Measurements from ENCODE around the gene BLM. TPM values are rescaled to one million over a fixed set of nuclear protein-coding genes. Genes with fewer than 3 reads are reported as not detected.

BLM gene
- total and polyA plus RNA-seq, 10 of the 15 experiments (the other 5 are each of a cell fraction or from before 2014, with no cell fraction given) = 23.0 to 68.4 (median 43.9) TPM

DNA sequence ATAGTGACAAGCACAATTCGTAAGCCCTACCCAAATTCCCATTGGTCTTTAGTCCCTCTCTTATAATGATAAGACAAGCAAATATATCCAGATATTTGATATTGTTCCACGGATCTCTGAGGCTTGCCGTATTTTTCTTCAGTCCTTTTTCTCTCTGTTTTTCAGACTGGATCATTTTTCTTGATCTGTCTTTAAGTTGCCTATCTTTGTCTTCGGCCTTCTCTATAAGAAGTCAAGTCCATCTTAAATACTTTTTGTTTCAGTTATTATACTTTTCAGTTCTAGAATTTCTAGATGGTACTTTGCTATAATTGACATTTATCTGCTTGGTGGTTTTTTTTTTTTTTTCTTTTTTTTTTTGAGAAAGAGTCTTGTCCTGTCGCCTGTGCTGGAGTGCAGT, 13.7 kb upstream of the BLM start:
- ChIA-PET CTCF (no interaction called here), RAD21 (ENCODE audit: unreplicated experiment) (no interaction called here), POLR2A (interaction anchor here (2.8 kb wide), 1 partner anchor 12 kb away, joined by 9 read pairs; no protein-coding TSS in a partner anchor), SMC1A (ENCODE audit: uncharacterized antibody, unreplicated experiment) (no interaction called here)
- H3K79me2 ChIP-seq (ENCODE audit: control insufficient read depth, insufficient read depth, low read length) = no peaks in the 10 kb centered on the region
- intact Hi-C loops (cut with micrococcal nuclease; ENCODE audit: unreplicated experiment) = no loop called here
- no peak overlapping the region for H3K27ac ChIP-seq (ENCODE audit: control insufficient read depth, insufficient read depth)
- DNase-seq (ENCODE audit: low read depth, low spot score) = no peak
- H3K4me1 ChIP-seq (ENCODE audit: control insufficient read depth, insufficient read depth, low read length) = no peaks in the 10 kb centered on the region
- no peaks in the 10 kb centered on the region for H3K27me3 ChIP-seq (replicated peaks in 1 of 2; ENCODE audit: control insufficient read depth in 2 of 2, insufficient read depth in 2 of 2, low read length in 1 of 2)
- no peak for FAIRE-seq
- no peaks in the 10 kb centered on the region for H4K20me1 ChIP-seq (ENCODE audit: control insufficient read depth, insufficient read depth)
- H3K4me3 ChIP-seq = no peak overlapping the region
- H3K36me3 ChIP-seq (ENCODE audit: control insufficient read depth in 2 of 2, insufficient read depth in 2 of 2, low read length in 1 of 2) = no peaks in the 10 kb centered on the region
- in situ Hi-C loops (cut with MboI) = no loop called here
- TF ChIP-seq TBL1XR1 (IDR thresholded peaks at IDR 0.05; ENCODE audit: low read depth, low read length) = no peak
- TF ChIP-seq ESRRA (IDR thresholded peaks at IDR 0.05; ENCODE audit: low read length) = no peak
- 96% methylated on average over 5 of the region's 5 CpGs for WGBS (ENCODE audit: insufficient coverage, insufficient replicate concordance, low lambda C conversion rate, missing lambda C conversion rate)
- no peak overlapping the region for H3K4me2 ChIP-seq (ENCODE audit: control insufficient read depth, insufficient read depth)
- no peaks in the 10 kb centered on the region; the same call in 2 of the 3 replicates for H3K9me3 ChIP-seq (replicated peaks; ENCODE audit: control insufficient read depth, insufficient read depth, low read length)
- no peak for ATAC-seq
- H3K9ac ChIP-seq (ENCODE audit: control insufficient read depth, insufficient read depth, low read length) = no peak overlapping the region
- no TSS peak for BruUV-seq (replicated peaks)
- H2AFZ ChIP-seq (ENCODE audit: control insufficient read depth, low read depth, low read length) = no peak overlapping the region

DNA sequence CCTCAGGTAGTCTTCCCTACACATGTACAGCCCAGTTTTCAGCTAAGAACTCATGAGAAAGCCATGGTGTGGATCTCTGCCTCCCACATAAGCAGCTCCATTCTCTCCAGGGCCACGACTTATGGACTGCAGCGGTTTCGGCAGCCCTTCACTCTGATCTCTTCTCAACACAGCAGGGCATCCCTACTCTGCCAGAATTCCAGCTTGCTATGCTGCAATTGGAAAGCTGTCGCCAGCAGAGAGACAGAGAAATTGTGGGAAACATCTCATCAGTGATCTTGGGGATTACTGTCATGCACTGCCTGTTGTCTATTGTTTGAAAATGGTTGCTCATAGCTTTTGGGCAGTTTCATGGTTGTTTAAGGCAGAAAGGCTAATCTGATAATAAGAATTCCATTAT, 11.9 kb upstream of the BLM start:
- no peaks in the 10 kb centered on the region for H3K27me3 ChIP-seq (replicated peaks in 1 of 2; ENCODE audit: control insufficient read depth in 2 of 2, insufficient read depth in 2 of 2, low read length in 1 of 2)
- no peak overlapping the region for H3K4me3 ChIP-seq
- no peaks in the 10 kb centered on the region; the same call in 2 of the 3 replicates for H3K9me3 ChIP-seq (replicated peaks; ENCODE audit: control insufficient read depth, insufficient read depth, low read length)
- no peak for ATAC-seq
- SMC1A ChIA-PET (ENCODE audit: uncharacterized antibody, unreplicated experiment) = interaction anchor here (1.1 kb wide), 1 partner anchor 9 kb away, joined by 6 read pairs; no protein-coding TSS in a partner anchor
- DNase-seq (ENCODE audit: low read depth, low spot score) = no peak
- H3K9ac ChIP-seq (ENCODE audit: control insufficient read depth, insufficient read depth, low read length) = no peak overlapping the region
- POLR2A ChIA-PET = interaction anchor here (2.8 kb wide), 1 partner anchor 10 kb away, joined by 9 read pairs; no protein-coding TSS in a partner anchor
- H3K4me2 ChIP-seq (ENCODE audit: control insufficient read depth, insufficient read depth) = no peak overlapping the region
- no peaks in the 10 kb centered on the region; a peak in 1 of 4 replicates for H3K36me3 ChIP-seq (ENCODE audit: control insufficient read depth in 2 of 2, insufficient read depth in 2 of 2, low read length in 1 of 2)
- no peaks in the 10 kb centered on the region for H3K79me2 ChIP-seq (ENCODE audit: control insufficient read depth, insufficient read depth, low read length)
- in situ Hi-C loops (cut with MboI) = no loop called here
- BruUV-seq (replicated peaks) = no TSS peak
- no peaks in the 10 kb centered on the region for H3K4me1 ChIP-seq (ENCODE audit: control insufficient read depth, insufficient read depth, low read length)
- WGBS (ENCODE audit: insufficient coverage, insufficient replicate concordance, low lambda C conversion rate, missing lambda C conversion rate) = 98% methylated on average over 4 of the region's 4 CpGs
- H3K27ac ChIP-seq (ENCODE audit: control insufficient read depth, insufficient read depth) = no peak overlapping the region
- no peaks in the 10 kb centered on the region for H4K20me1 ChIP-seq (ENCODE audit: control insufficient read depth, insufficient read depth)
- FAIRE-seq = no peak
- RAD21 ChIA-PET (ENCODE audit: unreplicated experiment) = no interaction called here
- CTCF ChIA-PET = interaction anchor here (0.6 to 1.6 kb wide), 4 partner anchors 15 to 230 kb away, joined by 3 to 6 read pairs (median 4); no protein-coding TSS in a partner anchor
- intact Hi-C loops (cut with micrococcal nuclease; ENCODE audit: unreplicated experiment) = no loop called here
- H2AFZ ChIP-seq (ENCODE audit: control insufficient read depth, low read depth, low read length) = no peak overlapping the region
- TF ChIP-seq RELA (IDR thresholded peaks at IDR 0.05; ENCODE audit: borderline replicate concordance, partially characterized antibody) (no peak), MXI1 (IDR thresholded peaks at IDR 0.05; ENCODE audit: low read depth, low read length) (no peak), RCOR1 (conservative IDR thresholded peaks at IDR 0.05; ENCODE audit: low read depth, low read length) (no peak), SMARCA5 (IDR thresholded peaks at IDR 0.05) (no peak), NFYA (IDR thresholded peaks at IDR 0.05; ENCODE audit: borderline replicate concordance, low read depth, low read length) (no peak), SUPT20H (IDR thresholded peaks at IDR 0.05; ENCODE audit: borderline replicate concordance, control insufficient read depth, low read depth, low read length) (no peak), RAD51 (IDR thresholded peaks at IDR 0.05) (no peak), BHLHE40 (IDR thresholded peaks at IDR 0.05; ENCODE audit: borderline replicate concordance in 1 of 2, low read depth in 2 of 2, low read length in 1 of 2) (no peak), POLR2A (IDR thresholded peaks at IDR 0.05; ENCODE audit: low read depth, low read length) (no peak), HDAC2 (IDR thresholded peaks at IDR 0.05) (no peak)
- TF ChIP-seq, protein P1, sequence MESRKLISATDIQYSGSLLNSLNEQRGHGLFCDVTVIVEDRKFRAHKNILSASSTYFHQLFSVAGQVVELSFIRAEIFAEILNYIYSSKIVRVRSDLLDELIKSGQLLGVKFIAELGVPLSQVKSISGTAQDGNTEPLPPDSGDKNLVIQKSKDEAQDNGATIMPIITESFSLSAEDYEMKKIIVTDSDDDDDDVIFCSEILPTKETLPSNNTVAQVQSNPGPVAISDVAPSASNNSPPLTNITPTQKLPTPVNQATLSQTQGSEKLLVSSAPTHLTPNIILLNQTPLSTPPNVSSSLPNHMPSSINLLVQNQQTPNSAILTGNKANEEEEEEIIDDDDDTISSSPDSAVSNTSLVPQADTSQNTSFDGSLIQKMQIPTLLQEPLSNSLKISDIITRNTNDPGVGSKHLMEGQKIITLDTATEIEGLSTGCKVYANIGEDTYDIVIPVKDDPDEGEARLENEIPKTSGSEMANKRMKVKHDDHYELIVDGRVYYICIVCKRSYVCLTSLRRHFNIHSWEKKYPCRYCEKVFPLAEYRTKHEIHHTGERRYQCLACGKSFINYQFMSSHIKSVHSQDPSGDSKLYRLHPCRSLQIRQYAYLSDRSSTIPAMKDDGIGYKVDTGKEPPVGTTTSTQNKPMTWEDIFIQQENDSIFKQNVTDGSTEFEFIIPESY (IDR thresholded peaks at IDR 0.05) = no peak
- TF ChIP-seq, protein P2, sequence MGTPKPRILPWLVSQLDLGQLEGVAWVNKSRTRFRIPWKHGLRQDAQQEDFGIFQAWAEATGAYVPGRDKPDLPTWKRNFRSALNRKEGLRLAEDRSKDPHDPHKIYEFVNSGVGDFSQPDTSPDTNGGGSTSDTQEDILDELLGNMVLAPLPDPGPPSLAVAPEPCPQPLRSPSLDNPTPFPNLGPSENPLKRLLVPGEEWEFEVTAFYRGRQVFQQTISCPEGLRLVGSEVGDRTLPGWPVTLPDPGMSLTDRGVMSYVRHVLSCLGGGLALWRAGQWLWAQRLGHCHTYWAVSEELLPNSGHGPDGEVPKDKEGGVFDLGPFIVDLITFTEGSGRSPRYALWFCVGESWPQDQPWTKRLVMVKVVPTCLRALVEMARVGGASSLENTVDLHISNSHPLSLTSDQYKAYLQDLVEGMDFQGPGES (IDR thresholded peaks at IDR 0.05) = no peak
- TF ChIP-seq, protein P3, sequence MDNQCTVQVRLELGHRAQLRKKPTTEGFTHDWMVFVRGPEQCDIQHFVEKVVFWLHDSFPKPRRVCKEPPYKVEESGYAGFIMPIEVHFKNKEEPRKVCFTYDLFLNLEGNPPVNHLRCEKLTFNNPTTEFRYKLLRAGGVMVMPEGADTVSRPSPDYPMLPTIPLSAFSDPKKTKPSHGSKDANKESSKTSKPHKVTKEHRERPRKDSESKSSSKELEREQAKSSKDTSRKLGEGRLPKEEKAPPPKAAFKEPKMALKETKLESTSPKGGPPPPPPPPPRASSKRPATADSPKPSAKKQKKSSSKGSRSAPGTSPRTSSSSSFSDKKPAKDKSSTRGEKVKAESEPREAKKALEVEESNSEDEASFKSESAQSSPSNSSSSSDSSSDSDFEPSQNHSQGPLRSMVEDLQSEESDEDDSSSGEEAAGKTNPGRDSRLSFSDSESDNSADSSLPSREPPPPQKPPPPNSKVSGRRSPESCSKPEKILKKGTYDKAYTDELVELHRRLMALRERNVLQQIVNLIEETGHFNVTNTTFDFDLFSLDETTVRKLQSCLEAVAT (IDR thresholded peaks at IDR 0.05) = no peak

All from GM12878 (cell line).